ENCODE data around the gene CBX5. TPM values are rescaled to one million over a fixed set of nuclear protein-coding genes. Genes with fewer than 3 reads are reported as not detected.

Gene CBX5
- total RNA-seq, 2 experiments from 2014 or later, result 115 to 299 TPM

DNA sequence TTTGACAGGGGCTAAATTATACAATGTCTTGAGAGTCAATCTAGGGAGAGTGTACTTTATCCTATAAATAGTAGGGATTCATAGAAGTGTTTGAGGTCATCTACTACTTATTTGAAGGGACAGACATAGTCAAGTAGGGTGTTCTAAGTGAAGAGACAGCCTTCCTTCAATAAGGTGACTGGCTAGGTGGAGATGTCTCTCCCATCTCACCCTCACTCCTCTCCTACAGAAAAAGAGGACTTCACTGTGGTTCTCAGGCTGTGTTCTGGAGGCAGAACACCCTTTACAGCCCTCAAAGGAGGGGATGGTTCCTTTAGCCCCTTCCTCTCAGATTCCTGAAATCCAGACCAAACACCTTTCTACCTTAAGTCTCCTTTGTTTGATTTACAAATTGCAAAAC lies 23.7 kb upstream of the CBX5 start:
- Histone ChIP-seq H3K79me2 (ENCODE audit: insufficient read depth, low read depth, low read length) (no peaks in the 10 kb centered on the region), H3K4me1 (ENCODE audit: insufficient read depth, low read length, poor library complexity, severe bottlenecking) (peaks cover 11% of the 10 kb centered on the region), H4K20me1 (ENCODE audit: insufficient read depth, low read length) (no peaks in the 10 kb centered on the region), H3K9me2 (ENCODE audit: insufficient read depth, low read length) (no peaks in the 10 kb centered on the region), H3K36me3 (ENCODE audit: insufficient read depth, low read length) (no peaks in the 10 kb centered on the region), H2AFZ (ENCODE audit: low read length) (no peak overlapping the region), H3K27ac (ENCODE audit: low read depth, low read length, poor library complexity, severe bottlenecking) (no peak overlapping the region), H3K4me2 (ENCODE audit: low read length) (no peak overlapping the region), H3K9me3 (ENCODE audit: low read length) (no peaks in the 10 kb centered on the region), H3K4me3 (ENCODE audit: low read depth, low read length, poor library complexity, severe bottlenecking) (no peak overlapping the region)
- ChIA-PET POLR2A (no interaction called here), CTCF (ENCODE audit: unreplicated experiment) (no interaction called here)
- intact Hi-C loops (cut with micrococcal nuclease; ENCODE audit: unreplicated experiment), result no loop called here
- no peak for TF ChIP-seq EZH2phosphoT487 (IDR thresholded peaks at IDR 0.05; ENCODE audit: borderline replicate concordance, low read depth, low read length)
- TF ChIP-seq, protein P1, sequence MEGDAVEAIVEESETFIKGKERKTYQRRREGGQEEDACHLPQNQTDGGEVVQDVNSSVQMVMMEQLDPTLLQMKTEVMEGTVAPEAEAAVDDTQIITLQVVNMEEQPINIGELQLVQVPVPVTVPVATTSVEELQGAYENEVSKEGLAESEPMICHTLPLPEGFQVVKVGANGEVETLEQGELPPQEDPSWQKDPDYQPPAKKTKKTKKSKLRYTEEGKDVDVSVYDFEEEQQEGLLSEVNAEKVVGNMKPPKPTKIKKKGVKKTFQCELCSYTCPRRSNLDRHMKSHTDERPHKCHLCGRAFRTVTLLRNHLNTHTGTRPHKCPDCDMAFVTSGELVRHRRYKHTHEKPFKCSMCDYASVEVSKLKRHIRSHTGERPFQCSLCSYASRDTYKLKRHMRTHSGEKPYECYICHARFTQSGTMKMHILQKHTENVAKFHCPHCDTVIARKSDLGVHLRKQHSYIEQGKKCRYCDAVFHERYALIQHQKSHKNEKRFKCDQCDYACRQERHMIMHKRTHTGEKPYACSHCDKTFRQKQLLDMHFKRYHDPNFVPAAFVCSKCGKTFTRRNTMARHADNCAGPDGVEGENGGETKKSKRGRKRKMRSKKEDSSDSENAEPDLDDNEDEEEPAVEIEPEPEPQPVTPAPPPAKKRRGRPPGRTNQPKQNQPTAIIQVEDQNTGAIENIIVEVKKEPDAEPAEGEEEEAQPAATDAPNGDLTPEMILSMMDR (conservative IDR thresholded peaks at IDR 0.05; ENCODE audit: low read length), result no peak
- no TSS peak for BruUV-seq (replicated peaks)
- DNase-seq (ENCODE audit: low spot score), result no peak

DNA sequence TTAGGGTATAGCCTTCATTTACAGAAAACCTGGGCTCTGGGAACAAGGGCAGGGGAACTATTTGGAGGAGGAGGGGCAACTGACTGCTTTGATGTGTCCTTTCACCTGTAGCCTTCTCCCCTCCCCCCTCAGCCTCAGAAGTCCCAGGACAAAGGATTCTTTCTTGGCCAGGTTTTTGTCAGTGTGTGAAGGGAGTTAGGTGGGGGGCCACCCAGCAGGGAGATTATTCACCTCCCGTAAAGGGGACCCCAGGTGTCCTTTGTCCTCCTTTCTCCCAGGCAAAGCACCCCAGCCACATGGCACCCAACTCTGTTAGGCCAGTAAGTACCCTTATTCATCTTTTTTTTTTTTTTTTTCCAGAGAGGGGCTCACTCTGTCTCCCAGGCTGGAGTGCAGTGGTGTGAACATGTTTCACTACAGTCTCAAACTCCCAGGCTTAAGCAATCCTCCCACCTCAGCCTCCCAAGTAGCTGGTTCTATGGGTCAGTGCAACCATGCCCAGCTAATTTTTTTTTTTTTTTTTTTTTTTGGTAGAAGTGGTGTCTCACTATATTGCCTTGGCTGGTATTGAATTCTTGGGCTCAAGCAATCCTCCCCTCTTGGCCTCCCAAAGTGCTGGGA lies 21.6 kb upstream of the CBX5 start:
- no peaks in the 10 kb centered on the region for H4K20me1 ChIP-seq (ENCODE audit: insufficient read depth, low read length)
- peaks cover 11% of the 10 kb centered on the region for H3K4me1 ChIP-seq (ENCODE audit: insufficient read depth, low read length, poor library complexity, severe bottlenecking)
- no TSS peak for BruUV-seq (replicated peaks)
- H3K36me3 ChIP-seq (ENCODE audit: insufficient read depth, low read length), result no peaks in the 10 kb centered on the region
- POLR2A ChIA-PET, result interaction anchor here (0.6 to 1.1 kb wide), 3 partner anchors 8 to 61 kb away, joined by 3 to 6 read pairs (median 5); no protein-coding TSS in a partner anchor
- no peak overlapping the region for H3K4me3 ChIP-seq (ENCODE audit: low read depth, low read length, poor library complexity, severe bottlenecking)
- H3K9me2 ChIP-seq (ENCODE audit: insufficient read depth, low read length), result no peaks in the 10 kb centered on the region
- no peak overlapping the region for H2AFZ ChIP-seq (ENCODE audit: low read length)
- intact Hi-C loops (cut with micrococcal nuclease; ENCODE audit: unreplicated experiment), result no loop called here
- DNase-seq (ENCODE audit: low spot score), result no peak
- no peak for TF ChIP-seq EZH2phosphoT487 (IDR thresholded peaks at IDR 0.05; ENCODE audit: borderline replicate concordance, low read depth, low read length)
- TF ChIP-seq, protein P1 (conservative IDR thresholded peaks at IDR 0.05; ENCODE audit: low read length), result no peak
- CTCF ChIA-PET (ENCODE audit: unreplicated experiment), result interaction anchor here (0.7 to 0.8 kb wide), 2 partner anchors 8 to 23 kb away, joined by 3 read pairs; partner anchors contain the start of gene COPZ1
- H3K27ac ChIP-seq (ENCODE audit: low read depth, low read length, poor library complexity, severe bottlenecking), result no peak overlapping the region
- H3K9me3 ChIP-seq (ENCODE audit: low read length), result no peaks in the 10 kb centered on the region
- H3K4me2 ChIP-seq (ENCODE audit: low read length), result no peak overlapping the region; the same call in 1 of the 2 replicates
- no peaks in the 10 kb centered on the region for H3K79me2 ChIP-seq (ENCODE audit: insufficient read depth, low read depth, low read length)

DNA sequence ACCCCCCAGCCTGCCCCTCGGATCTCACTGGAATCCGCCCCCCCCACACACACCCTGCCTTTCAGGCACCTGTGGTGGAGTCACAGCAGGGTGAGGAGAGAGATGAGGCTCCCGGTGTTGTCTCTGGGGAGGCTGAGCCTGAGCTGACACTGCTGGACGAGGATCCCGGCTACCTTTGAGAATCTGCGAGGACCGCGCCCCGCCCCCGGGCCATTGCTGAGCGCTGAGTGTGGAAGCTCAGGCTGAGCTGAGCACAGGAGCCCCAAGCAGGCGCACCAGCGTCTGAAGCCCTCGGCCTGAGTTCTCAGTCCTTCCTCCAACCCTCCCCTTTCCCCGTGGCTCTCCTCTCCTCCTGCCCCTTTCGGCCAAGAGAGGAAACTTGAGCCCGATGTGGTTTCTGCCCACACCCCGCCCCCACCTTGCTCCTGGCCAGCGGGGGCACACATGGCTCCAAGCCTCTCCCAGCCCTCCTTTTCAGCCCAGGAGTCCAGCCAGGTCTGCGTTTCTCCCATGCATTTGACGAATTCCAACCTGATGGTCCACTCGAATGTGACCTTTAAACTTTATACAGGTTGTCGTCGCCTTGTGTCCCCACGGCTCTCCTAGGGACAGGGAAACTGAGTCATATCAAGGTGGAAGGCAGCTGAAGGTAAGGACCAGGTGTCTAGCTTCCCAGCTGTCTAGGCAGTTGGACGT lies 21.0 kb upstream of the CBX5 start, which contains the start of gene NFE2:
NFE2 (minus strand) TSS at position 284 of the 696 bp plus-strand sequence. CDS start 5,767 bp downstream, outside the sequence.
- no peak for DNase-seq (ENCODE audit: low spot score)
- no TSS peak for BruUV-seq (replicated peaks)
- Histone ChIP-seq H3K79me2 (ENCODE audit: insufficient read depth, low read depth, low read length) (no peaks in the 10 kb centered on the region), H3K4me1 (ENCODE audit: insufficient read depth, low read length, poor library complexity, severe bottlenecking) (peaks cover 11% of the 10 kb centered on the region), H3K9me3 (ENCODE audit: low read length) (no peaks in the 10 kb centered on the region), H3K9me2 (ENCODE audit: insufficient read depth, low read length) (no peaks in the 10 kb centered on the region), H4K20me1 (ENCODE audit: insufficient read depth, low read length) (no peaks in the 10 kb centered on the region), H2AFZ (ENCODE audit: low read length) (no peak within 1 kb of the TSS), H3K4me3 (ENCODE audit: low read depth, low read length, poor library complexity, severe bottlenecking) (no peak within 1 kb of the TSS), H3K4me2 (ENCODE audit: low read length) (peak within 1 kb of the TSS; percentile 33), H3K27ac (ENCODE audit: low read depth, low read length, poor library complexity, severe bottlenecking) (no peak within 1 kb of the TSS), H3K36me3 (ENCODE audit: insufficient read depth, low read length) (no peaks in the 10 kb centered on the region)
- ChIA-PET CTCF (ENCODE audit: unreplicated experiment) (no interaction called here), POLR2A (interaction anchor here (0.5 kb wide), 1 partner anchor 26 kb away, joined by 6 read pairs; no protein-coding TSS in a partner anchor)
- intact Hi-C loops (cut with micrococcal nuclease; ENCODE audit: unreplicated experiment), result no loop called here
- TF ChIP-seq, protein P1 (conservative IDR thresholded peaks at IDR 0.05; ENCODE audit: low read length), result no peak
- TF ChIP-seq EZH2phosphoT487 (IDR thresholded peaks at IDR 0.05; ENCODE audit: borderline replicate concordance, low read depth, low read length), result peak; percentile 75; the same call in 1 of the 2 replicates
